SW 1271 (cell line): ENCODE data around the gene EIF3B.
"Not testable (repeated sequence)": the region's sequence is repeated elsewhere in the genome, so short reads cannot be mapped to it uniquely, and the experiment has no call there.

Source experiments
- DNase-seq, 2 experiments: peaks; one replicate each; lab custom pipeline; 2025; lab: John Stamatoyannopoulos, UW

Gene EIF3B

DNA sequence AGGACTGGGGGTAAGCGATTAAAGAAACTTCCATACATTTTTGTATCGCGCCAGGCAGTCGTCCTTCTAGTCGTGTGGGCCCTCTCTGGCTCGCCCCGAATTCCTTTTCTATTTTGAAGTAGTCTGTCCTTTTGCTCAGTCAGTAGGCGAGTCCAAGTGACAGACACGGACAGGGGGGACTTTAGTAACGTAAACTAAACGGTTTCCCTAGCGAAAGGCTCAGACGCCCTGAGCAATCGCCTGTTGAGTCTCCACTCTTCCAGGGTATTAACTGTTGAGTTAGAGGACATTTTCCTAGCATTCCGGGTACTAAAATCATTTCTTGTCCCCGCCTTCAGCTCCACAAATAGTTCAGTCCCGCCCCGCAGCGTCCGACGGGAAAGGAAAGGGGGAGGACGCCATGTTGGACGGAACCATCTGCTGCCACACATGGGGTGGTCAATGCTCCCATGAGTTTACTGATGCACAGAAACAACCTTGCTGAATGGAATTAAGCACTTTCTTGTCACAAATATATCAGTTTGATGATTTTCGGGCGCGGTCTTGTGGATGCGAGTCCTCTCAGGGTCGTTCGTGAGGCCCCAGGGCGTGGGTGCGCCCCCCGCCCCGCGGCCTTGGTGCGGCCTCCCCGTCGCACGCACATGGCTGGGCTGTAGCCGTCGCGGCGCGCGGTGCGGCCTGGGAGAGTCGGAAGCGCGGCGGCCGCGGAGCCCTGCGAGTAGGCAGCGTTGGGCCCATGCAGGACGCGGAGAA is at the start of gene EIF3B:
Gene EIF3B, plus strand, starts transcription at position 642 of the 753 bp plus-strand sequence. Its CDS starts 95 bp downstream, at position 737.
- DNase-seq = peak; percentile 82 to 97

DNA sequence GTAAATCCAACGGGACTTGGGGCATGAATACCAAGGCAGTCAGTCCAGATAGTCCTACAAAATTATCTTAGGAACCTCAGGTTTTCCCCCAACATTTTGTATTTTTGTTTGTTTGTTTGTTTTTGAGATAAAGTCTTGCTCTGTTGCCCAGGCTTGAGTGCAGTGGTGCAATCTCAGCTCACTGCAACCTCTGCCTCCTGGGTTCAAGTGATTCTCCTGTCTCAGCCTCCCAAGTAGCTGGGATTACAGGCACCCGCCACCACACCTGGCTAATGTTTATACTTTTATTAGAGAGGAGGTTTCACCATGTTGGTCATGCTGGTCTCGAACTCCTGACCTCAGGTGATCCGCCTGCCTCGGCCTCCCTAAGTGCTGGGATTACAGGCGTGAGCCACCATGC is 49.4 kb upstream of the EIF3B start:
- DNase-seq = not testable (repeated sequence)

DNA sequence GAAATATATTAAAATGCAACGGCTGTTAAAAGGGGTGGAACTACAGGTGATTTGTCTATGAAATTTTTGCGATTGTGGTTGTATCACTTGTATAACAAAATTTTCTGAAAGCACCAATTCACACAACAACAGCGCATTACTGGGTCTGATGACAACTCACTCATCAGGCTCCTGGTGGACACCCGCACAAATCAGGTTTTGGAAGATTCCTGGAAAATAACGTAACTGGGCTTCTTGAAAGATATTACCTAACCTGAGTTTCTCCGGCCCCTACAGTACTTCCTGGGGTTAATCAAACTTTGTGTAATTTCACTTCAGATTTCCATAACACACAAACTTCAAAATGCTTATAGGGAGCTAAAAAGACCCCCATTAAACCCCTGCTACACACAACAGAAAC is 47.9 kb upstream of the EIF3B start:
- no peak for DNase-seq

DNA sequence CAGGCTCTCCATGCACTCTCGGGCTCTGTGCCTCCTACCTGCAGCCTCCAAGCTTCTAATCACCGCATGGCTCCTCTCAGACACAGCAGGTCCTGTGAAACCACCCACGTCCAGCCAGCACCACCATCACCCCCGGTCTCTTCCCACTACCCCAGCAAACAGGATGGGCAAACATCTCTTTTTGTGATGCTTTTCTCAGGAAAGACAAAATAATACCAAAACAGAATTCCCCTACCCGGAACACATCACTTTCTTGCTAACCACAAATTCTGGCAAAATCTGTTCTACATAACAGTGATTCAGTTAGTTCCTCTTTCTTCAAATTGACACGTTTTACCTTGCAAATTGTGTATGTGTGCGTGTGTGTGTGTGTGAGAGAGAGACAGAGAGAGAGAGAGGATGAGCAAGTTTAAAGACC is 46.9 kb upstream of the EIF3B start:
- DNase-seq = no peak

DNA sequence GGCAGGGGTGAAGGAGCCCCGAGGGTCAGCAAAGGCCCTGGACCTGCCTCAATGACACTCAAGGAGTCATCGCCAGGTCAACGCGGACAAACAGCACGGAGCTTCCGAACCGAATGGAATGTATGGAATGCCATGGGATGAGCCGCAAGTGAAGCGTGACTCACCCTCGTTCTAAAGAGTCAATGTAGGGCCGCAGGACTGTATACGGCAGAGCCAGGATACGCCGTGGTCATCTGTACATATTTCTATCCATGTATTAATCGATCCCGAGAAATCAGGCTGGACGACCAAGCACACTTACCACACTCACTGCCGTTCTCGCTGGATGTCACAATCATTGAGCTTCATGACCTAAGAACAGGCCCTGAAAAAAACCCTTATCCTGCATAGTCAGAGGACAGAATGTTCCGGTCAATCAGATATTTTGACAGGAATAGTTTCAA is 44.7 kb upstream of the EIF3B start:
- peak; percentile 57 to 80 for DNase-seq

DNA sequence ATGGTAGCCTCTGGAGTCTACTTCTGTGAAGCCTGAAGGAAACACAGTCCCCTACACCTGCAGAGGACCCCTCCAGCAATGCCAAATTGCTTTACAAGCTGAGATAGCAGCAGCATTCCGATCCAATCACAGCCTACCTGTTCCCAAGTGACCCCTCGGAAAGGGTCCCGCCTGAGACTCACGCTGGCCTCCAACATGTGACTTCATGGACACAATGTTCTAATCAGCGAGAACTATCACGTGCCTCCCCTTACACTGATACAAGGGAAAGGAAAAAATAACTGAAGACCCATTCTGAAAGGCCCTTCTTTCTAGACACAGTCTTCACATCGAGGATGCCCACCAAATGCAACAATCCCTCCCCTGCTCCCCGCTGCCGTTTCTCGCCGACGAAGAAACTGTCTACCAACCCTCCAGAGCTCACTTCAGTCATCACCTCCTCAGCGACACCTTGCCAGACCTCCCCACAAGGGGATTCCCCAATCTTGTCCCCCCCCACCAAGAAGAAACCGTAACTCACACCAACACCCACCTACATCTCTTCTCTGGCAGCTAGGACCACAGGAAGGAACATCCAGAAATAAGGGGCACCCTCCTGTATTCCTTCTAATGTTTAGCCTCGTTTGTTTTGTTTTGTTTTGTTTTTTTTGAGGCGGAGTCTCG is 42.2 kb upstream of the EIF3B start:
- DNase-seq = no peak

DNA sequence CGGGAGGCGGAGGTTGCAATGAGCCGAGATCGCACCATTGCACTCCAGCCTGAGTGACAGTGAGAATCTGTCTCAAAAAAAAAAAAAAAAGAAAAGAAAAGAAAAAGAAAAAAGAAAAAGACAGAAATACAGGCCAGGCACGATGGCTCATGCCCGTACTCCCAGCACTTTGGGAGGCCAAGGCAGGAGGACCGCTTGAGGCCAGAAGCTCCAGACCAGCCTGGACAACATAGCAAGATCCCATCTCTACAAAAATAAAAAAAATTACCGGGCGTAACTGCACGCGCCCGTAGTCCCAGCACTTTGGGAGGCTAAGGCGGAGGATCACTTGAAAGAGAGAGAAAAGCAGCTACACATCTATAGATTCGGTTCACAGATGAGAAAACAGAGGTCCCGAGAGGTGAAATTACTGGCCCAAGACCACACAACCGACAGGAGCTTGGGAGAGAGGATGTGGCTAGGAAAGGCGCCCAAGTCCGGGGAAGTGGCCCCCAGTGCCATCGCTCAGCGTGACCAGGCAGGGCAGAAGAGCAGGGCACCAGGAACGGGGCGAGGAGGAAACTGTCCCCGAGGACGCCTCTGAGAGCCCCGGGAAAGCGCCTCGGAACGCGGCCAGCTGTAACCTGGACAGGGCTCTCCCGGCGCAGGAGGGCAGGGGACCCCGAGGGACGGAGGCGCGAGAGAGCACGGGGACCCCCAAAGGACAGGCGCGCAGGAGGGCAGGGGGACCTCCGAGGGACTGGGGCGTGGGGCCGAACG is 41.0 kb upstream of the EIF3B start:
- DNase-seq = peak in 1 of 2 experiments; percentile 24

DNA sequence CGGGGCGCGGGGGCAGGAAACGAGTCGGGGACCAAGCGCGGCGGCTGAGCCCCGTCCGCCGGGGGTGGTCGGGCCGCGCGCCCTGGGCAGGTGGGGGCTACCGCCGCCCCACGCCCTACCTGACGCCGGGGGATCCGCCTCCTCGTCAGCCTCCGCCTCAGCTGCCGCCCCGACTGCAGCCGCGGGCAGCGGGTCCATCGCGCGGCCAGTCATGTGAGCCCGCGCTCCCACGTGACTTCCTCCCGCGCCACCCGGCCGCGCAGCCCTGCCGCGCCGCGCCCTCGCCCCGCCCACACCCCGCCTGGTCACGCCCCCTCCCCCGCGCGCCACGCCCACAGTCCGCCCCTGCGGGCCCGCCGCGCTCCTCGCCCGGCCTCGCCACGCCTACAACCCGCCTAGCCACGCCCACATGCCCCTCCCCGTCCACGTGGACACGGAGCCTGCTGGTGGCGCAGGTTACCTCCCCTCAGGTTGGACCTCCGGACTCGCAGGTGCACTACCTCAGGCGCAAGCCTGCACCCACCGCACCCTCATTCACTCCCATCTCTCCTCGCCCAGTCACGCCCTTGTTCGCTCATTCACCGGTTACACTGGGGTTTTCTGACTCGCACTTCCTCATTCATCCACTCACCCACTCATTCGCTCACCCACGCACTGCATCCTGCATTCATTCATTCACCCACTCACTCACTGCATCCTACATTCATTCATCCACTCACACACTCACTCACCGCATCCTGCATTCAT is 40.2 kb upstream of the EIF3B start, which contains the start of gene SNX8:
Gene SNX8, minus strand, starts transcription at position 233 of the 747 bp plus-strand sequence. Its CDS starts 20 bp downstream, at position 213.
- peak; percentile 54 to 94 for DNase-seq

DNA sequence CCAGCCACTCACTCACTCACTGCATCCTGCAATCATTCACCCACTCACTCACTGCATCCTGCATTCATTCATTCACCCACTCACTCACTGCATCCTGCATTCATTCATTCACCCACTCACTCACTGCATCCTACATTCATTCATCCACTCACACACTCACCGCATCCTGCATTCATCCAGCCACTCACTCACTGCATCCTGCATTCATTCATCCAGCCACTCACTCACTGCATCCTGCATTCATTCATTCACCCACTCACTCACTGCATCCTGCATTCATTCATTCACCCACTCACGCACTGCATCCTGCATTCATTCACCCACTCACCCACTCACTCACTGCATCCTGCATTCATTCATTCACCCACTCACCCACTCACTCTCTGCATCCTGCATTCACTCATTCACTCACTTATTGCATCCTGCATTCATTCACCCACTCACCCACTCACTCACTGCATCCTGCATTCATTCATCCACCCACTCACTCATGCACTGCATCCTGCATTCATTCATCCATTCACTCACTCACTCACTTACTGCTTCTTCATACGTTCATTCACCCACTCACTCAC is 39.6 kb upstream of the EIF3B start:
- not testable (repeated sequence) for DNase-seq

DNA sequence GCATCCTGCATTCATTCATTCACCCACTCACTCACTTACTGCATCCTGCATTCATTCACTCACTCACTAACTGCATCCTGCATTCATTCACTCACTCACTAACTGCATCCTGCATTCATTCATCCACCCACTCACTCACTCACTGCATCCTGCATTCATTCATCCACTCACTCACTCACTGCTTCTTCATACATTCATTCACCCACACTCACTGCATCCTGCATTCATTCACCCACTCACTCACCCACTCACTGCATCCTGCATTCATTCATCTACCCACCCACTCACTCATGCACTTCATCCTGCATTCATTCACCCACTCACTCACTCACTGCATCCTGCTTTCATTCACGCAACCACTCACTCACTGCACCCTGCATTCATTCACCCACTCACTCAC is 38.8 kb upstream of the EIF3B start:
- DNase-seq = no peak

DNA sequence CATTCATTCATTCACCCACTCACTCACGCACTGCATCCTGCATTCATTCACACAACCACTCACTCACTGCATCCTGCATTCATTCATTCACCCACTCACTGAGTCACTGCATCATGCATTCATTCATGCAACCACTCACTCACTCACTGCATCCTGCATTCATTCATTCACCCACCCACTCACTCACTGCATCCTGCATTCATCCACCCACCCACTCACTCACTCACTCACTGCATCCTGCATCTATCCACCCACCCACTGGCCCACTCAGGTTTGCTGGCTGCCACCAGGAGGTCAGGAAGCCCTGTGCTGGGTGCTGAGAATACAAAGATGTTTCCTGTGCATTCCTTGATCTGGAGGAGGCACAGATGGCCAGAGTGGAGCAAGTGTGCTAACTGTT is 38.0 kb upstream of the EIF3B start:
- DNase-seq = no peak

DNA sequence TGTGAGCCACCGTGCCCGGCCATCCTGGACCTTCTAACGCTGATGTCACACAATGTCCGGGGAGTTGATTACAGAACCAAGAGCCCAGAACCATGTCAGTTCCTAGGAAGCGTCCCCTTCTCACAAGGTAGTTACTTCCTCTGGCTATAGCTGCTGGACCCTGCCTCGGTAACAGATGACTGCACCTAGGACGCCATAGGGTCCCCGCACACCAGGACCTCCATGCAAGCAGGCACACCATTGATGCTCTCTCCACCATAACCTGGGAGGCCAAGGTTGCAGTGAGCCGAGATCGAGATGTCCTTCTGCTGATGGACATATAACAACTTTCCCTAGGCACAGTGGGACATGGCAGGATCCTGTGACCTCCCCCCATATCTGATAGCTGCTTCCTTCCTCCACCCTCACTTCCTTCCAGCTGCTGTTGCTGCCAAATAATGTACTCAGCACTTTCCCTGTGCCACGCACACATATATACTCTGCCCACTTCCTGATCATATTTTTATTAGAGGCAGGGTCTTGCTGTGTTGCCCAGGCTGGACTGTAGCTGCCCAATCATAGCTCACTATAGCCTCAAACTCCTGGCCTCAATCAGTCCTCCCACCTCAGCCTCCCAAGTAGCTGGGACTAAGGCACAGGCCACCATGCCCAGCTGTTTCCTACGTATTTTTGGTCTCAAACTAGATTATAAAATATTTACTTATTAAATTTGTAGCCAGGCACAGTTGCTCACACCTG is 36.9 kb upstream of the EIF3B start:
- no peak for DNase-seq

DNA sequence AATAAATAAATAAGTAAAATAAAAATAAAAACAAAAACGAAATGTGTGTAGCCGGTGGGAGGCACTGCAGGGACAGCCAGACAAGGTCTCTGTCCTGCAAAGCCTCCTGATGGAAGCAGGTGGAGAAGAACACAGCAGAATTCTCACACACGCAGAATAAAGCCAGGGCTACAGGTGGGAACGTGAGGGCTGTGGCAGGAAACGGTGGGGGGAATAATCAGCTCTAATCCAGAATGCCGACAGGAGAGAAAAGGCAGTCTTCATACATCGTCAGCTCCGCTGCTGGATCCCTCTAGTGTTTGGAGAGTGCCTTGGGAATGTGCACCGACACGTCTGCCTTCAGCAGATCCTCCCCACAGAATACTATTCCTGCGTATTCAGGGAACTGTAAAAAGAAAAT is 33.6 kb upstream of the EIF3B start:
- no peak for DNase-seq

DNA sequence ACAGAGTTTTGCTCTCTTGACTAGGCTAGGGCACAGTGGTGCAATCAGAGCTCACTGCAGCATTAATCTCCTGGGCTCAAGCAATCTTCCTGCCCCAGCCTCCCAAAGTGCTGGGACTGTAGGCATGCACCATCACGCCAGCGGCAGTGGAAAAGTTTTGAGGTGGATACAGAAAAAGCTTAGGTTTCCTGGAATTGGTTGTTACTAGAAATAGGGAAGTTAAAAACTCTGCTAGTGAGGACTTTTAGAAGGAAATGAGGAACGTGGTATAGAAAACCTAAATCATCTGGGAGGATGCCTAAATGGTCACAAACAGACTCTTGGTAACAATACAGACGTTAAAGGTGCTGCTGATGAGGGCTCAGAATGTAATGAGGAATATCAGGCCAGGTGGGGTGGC is 29.5 kb upstream of the EIF3B start:
- no peak for DNase-seq

DNA sequence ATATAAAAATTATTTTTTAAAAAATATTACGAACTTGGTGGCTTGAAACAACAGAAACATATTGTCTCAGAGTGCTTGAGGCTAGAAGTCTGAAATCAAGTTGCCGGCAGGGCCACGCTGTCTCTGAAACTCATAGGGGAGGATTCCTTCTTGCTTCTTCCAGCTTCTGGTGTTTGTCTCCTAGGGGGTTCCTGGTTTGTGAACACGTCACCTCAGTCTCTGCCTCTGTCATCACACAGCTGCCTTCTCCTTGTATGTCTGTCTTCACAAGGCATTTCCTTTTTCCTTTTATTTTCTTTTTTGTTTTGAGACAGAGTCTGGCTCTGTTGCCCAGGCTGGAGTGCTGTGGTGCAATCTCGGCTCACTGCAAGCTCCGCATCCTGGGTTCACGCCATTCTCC is 27.7 kb upstream of the EIF3B start:
- DNase-seq = no peak

DNA sequence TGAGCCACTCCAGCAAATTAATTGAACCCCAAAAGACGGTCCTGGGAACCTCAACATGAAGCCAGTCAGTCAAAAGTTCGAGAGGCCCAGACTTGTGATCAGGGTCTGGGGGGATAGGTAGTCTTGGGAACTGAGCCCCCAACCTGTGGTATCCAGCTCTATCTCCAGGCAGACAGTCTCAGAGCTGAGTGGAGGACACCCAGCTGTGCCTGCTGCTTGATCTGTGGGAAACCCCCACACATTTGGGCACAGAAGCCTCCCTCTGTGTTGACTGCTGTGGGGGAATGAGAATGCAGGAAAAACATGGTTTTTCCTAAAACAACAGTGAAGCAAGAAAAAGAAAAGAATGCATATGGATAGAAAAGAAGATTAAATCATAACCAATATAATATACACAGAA is 24.1 kb upstream of the EIF3B start:
- no peak for DNase-seq

DNA sequence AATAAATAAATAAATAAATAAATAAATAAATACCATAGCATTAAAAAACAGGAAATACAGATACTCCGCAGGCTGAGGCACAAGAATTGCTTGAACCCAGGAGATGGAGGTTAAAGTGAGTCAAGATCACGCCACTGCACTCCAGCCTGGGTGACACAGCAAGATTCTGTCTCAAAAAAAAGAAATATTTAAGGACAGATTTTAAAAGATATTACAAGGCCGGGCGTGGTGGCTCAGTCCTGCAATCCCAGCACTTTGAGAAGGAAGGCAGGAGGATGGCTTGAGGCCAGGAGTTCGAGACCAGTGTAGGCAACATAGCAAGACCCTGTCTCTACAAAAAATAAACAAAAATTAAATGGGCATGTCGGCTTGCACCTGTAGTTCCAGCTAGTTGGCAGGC is 22.9 kb upstream of the EIF3B start:
- no peak for DNase-seq

DNA sequence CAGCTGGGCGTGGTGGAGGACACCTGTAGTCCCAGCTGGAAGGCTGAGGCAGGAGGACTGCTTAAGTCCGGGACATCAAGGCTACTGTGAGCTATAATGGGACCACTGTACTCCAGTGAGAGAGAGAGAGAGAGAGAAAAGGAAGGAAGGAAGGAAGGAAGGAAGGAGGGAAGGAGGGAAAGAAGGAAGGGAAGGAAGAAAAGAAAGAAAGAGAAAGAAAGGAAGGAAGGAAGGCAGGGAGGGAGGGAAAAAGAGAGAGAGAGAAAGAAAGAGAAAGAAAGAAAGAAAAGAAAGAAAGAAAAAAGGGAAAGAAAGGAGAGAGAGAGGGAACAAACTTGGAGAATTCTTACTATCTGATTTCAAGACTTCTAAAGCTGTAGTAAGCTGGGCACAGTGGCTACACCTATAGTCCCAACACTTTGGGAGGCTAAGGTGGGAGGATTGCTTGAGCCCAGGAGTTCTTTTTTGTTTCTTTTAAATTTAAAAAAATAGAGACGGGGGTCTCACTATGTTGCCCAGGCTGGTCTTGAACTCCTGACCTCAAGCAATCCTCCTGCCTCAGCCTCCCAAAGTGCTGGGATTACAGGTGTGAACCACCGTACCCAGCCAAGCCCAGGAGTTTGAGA is 21.9 kb upstream of the EIF3B start:
- DNase-seq = not testable (repeated sequence)

DNA sequence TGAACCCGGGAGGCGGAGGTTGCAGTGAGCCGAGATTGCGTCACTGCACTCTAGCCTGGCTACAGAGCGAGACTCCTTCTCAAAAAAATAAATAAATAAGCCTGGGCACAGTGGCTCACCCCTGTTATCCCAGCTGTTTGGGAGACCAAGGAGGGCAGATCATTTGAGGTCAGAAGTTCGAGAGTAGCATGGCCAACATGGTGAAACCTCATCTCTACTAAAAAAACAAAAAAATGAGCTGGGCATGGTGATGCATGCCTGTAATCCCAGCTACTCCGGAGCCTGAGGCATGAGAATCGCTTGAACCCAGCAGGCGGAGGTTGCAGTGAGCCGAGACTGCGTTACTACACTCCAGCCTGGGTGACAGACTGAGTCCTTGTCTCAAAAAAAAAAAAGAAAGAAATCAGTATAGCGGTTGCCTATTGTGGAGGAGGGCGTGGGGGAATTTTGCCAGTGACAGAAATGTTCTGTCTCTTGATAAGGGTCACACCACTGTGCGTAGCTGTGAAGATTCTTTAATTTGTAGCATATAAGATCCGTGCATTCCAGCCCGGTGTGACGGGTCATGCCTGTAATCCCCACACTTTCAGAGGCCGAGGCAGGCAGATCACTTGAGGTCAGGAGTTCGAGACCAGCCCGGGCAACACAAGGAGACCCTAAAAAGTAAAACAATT is 17.9 kb upstream of the EIF3B start:
- DNase-seq = no peak
